GM18498 (cell line): ENCODE results near the gene APPL2.
"Not testable (repeated sequence)": the region's sequence is repeated elsewhere in the genome, so short reads cannot be mapped to it uniquely, and the experiment has no call there.

ENCODE experiments used
- ATAC-seq: cut with Tn5 transposase; IDR thresholded peaks from one replicate; pipeline ENCODE4 v1.9.1; 2021; ENCODE audit warnings: mild to moderate bottlenecking, moderate library complexity; ENCODE audit not compliant: unreplicated experiment

The APPL2 gene

DNA sequence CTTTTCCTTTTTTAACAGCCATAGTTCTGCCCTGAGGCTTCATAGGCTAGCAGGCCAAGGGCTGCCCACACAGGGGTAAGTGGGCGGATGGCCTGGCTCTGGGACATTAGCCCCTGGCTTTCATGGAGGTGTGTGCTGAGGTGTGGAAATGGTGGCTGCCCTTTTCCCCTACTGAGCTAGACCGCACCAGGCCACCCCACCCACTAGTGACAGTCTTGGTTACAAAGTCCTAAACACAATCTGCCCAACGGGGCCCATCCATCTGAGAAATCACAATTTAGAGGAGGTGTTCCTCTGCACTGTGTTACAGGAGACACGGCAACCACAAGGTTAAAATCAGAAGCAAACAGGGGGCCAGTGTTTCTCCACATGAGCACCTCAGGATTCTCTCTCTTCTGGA is 35.6 kb downstream of the APPL2 start:
- ATAC-seq, result no peak

- ATAC-seq, result no peak
These were observed 37.0 kb downstream of the APPL2 start for GRCh38 chr12:105198961-105199360.

DNA sequence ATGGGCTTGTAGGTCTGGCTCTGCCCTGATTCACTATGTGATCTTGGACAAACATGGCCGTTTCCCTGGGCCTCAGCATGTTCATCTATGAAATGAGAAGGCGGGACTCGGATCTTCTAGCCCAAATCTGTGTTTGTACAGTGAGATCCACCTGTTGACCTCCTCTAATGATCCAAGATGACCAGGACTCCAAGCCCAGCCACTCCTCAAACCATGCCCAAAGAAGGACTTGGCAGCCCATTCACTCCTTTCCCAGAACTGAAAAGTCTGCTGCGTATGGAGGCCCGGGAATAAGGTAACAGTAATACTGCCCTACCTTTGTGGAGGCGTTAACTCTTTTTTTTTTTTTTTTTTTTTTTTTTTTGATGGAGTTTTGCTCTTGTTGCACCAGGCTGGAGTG is 39.9 kb downstream of the APPL2 start:
- ATAC-seq, result no peak

- no peak for ATAC-seq
These were observed 41.0 kb downstream of the APPL2 start for GRCh38 chr12:105194947-105195346.

- ATAC-seq, result no peak
These were observed 43.2 kb downstream of the APPL2 start for GRCh38 chr12:105192624-105193225.

DNA sequence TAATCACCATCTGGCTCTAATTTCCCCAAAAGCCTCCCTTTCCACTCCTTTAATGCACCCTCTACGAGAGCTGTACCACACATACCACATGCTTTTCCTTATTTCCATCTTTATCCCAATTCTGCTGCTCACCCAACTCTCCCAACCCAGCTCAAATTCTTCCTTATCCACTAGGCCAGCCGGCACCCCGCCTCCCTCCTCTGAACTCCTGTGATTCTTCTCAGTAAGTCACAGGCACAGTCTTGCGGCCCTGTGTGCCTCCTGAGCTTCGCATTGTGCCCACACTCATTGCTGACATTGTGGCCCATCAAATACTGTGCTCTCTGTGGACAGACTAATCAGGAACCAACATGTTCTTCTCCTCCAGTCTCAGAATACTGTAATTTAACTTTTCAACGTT is 45.4 kb downstream of the APPL2 start:
- no peak for ATAC-seq

GRCh38 chr12:105189293-105189692 is 46.7 kb downstream of the APPL2 start:
- no peak for ATAC-seq

DNA sequence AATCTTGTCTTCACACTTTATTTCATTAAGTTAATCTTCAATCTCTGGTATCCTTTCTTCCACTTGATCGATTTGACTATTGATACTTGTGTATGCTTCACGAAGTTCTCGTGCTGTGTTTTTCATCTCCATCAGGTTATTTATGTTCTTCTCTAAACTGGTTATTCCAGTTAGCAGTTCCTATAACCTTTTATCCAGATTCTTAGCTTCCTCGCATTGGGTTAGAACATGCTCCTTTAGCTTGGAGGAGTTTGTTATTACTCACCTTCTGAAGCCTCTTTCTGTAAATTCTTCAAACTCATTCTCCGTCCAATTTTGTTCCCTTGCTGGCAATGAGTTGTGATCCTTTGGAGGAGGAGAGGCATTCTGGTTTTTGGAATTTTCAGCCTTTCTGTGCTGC is 52.0 kb downstream of the APPL2 start:
- ATAC-seq, result not testable (repeated sequence)

GRCh38 chr12:105183406-105183805 is 52.6 kb downstream of the APPL2 start:
- ATAC-seq, result not testable (repeated sequence)

GRCh38 chr12:105179114-105179513 is 56.9 kb downstream of the APPL2 start:
- ATAC-seq, result not testable (repeated sequence)

GRCh38 chr12:105177208-105177607 is 58.8 kb downstream of the APPL2 start:
- no peak for ATAC-seq

DNA sequence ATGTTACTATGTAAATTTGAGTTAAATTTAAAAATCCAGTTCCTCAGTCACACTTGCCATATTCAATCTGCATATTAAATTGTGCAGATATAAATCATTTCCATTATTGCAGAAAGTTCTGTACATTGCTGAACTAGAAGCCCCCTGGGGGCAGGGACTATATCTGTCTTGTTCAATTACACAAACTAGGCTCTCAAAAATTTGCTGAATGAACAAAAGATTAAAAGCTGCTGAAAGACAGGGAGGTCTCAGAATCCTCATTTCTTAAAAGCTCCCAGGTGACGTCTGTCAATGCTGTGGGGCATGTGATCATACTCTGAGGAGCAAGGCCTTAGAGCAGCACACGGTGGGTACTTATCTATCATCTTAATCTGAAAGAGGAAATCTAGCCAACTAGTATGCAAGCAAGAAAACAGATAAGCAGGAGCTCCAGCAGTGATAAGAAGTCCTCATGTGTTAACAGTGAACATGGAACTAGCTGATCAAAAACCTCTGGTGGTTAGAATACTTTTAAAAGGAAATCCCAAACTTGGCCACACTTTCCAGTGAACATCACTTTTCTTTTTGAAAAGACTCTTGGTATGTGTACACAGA is 60.5 kb downstream of the APPL2 start:
- no peak for ATAC-seq

GRCh38 chr12:105171691-105172436 is 64.1 kb downstream of the APPL2 start:
- no peak for ATAC-seq

GRCh38 chr12:105170139-105170538 is 65.8 kb downstream of the APPL2 start:
- ATAC-seq, result no peak

- ATAC-seq, result no peak
These were observed 68.0 kb downstream of the APPL2 start for GRCh38 chr12:105168006-105168405.

DNA sequence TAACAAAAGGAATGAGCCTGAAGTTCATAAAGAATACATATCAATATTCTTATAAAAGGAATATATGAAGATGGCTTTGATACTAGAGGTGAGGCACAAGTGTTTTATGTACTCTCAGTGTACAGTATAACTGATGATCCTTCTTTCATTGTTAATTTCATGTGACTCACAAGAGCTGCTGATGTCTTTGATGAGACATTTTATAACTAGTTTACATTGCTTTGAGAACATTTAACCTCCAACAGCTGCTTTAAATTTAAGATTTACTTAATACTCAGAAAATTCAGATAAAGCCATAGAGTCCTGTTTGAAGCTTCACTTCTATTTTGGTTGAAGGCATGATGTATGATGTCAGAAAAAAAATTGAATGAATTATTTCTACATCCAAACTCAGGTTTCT is 68.6 kb downstream of the APPL2 start:
- no peak for ATAC-seq

DNA sequence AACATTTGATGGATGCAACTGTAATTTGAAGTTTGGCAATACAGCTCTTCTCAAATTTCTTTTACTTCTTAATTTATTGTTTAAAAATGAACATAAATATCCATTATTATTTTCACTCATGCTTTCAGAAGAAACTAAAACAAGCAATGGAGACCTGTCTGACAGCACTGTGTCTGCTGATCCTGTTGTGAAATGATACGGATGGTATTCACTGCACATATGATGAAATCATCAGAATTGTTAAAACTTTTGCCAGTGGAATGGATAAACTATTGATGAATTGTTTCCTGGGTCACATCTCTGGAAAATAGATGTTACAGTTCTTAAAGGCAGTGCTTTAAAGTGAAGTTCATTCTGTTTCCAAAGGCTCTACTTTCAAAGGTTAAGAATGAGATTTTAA is 69.2 kb downstream of the APPL2 start:
- ATAC-seq, result no peak

DNA sequence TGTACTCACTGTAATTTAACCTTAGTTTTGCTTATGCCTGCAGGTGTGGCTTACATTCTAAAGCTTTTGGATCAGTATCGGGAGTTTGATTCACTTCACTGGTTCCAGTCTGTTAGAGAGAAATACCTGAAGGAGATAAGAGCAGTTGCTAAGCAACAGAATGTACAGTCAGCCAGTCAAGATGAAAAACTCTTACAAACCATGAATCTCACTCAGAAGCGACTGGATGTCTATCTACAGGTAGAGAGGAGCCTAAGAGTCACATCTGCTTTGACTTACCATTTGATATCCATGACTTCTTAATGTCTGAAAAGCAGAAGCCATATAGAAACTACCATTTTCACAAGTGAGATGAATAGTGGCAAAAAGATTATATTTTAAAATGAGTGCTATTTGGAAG is 71.9 kb downstream of the APPL2 start:
- ATAC-seq, result no peak

- ATAC-seq, result no peak
These were observed 73.8 kb downstream of the APPL2 start for GRCh38 chr12:105162174-105162573.

- ATAC-seq, result no peak
These were observed 77.1 kb downstream of the APPL2 start for GRCh38 chr12:105158876-105159275.

- ATAC-seq, result no peak
These were observed 78.4 kb downstream of the APPL2 start for GRCh38 chr12:105157606-105158005.

GRCh38 chr12:105156260-105156659 is 79.7 kb downstream of the APPL2 start:
- no peak for ATAC-seq
